Body of pancreas (tissue), 4 donors: ENCODE data around the gene CYB561A3. TPM values are rescaled to one million over a fixed set of nuclear protein-coding genes. Genes with fewer than 3 reads are reported as not detected.
A peak's percentile ranks its signal among the peaks of the same experiment; 100 is the strongest.

ENCODE experiments used
- ATAC-seq: fragments of 150-250 bp; one replicate; pipeline ENCODE4 v1.9.1; 2016
- DNase-seq, 4 donors: peaks; one replicate each; pipeline ENCODE4 v3.0.0-alpha.2; 2019
- H3K27ac ChIP-seq, 4 donors: fragments of 200-600 bp; sonication (generic); 1 replicate in 3 of 4; 2 replicates in 1 of 4; pipeline versions ENCODE4 v1.5.1 to v1.6.1; 2016 to 2019; ENCODE audit warnings: mild to moderate bottlenecking in 1 of 4, mixed read lengths in 1 of 4, moderate library complexity in 1 of 4
- H3K27me3 ChIP-seq, 2 donors: fragments of 200-600 bp; sonication (generic); one replicate each; pipeline ENCODE4 v1.6.0; 2016; ENCODE audit warnings: mild to moderate bottlenecking in 1 of 2
- H3K36me3 ChIP-seq, 2 donors: fragments of 200-600 bp; sonication (generic); replicated peaks in 1 of 2; 2 replicates each; pipeline ENCODE4 v1.5.1; 2016; ENCODE audit warnings: low read depth in 2 of 2; ENCODE audit not compliant: insufficient read depth in 1 of 2
- H3K4me1 ChIP-seq: fragments of 200-600 bp; sonication (generic); one replicate; pipeline ENCODE4 v1.6.0; 2016
- H3K4me3 ChIP-seq, 2 donors: fragments of 200-600 bp; sonication (generic); 1 replicate in 1 of 2; 2 replicates in 1 of 2; pipeline ENCODE4 v1.5.1; 2016 to 2019
- H3K9me3 ChIP-seq, 3 donors: fragments of 200-600 bp; sonication (generic); 1 replicate in 2 of 3; 2 replicates in 1 of 3; pipeline ENCODE4 v1.5.1; 2016
- POLR2A ChIP-seq, 3 donors: fragments of 450-650 bp; IDR thresholded peaks; one replicate each; pipeline ENCODE4 v1.6.1; 2016; ENCODE audit warnings: antibody characterized with exemption in 3 of 3, mild to moderate bottlenecking in 2 of 3
- WGBS, 2 donors: methylation state at CpG; one replicate each; pipeline ENCODE4 v1.1.5; 2017; 5-methylcytosine and 5-hydroxymethylcytosine counted together
- intact Hi-C: fragments of 100-400 bp; cut with DNase I; formaldehyde crosslinking; loops from one replicate; pipeline ENCODE4 v1.15.1; 2023
- total RNA-seq, 2 donors: library from RNA; depleted of rRNA; stranded (reverse); fragments of >200 nt; gene quantifications; one replicate each; pipeline ENCODE4 v1.1.0, GENCODE V29; 2016
- TF ChIP-seq, protein P1 (sequence below), 7 experiments: fragments of 450-650 bp in 4 of 7; fragments of 200-600 bp in 3 of 7; sonication (generic) in 3 of 7; IDR thresholded peaks; one replicate each; pipeline ENCODE4 v1.5.1; 2016 to 2019; ENCODE audit warnings: antibody characterized with exemption in 7 of 7

Gene CYB561A3
- total RNA-seq, 2 donors from 2014 or later = 26.5 to 31.3 TPM

DNA sequence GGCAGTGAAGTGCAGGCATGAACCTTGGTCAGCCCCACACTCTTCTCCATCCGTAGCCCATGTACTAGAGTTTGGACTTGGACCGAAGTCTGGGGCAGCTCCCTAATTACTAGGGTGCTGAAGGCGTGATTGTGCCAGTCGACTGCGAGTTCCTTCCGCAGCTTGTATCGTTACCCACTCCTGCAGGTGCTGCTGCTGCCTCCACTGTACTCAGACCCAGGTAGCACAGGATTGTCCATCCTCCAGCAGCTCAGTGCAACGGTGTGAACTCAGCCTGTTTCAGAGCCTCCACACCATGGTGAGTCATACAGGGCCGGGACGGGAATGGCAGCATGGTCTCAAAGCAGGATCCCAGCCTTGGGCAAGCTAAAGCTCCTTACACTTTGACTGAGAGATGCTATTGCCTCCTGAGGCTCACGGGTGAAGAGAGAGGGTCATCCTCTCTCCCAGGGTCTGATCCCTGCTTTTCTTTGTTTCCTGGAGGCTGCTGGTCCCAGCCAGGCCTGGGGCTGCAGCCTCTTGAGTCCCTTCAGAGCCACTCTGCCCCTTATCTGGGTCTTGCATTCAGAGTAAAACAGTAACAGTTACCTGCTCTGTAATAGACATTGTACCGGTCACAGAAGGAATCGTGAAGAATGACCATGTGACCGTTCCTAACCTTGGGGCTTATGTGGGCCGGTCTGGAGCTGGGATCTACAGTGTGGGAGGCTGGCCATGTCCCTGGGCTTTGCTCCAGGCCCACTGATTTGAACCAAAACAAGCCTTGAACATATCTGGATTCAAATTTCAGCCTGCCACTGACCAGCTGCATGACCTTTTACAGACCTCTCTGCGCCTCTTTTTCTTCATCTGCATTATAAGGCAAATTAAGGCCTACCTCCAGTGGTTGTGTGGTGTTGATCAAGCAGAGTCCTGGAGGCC lies 27.0 kb downstream of the CYB561A3 start:
- Histone ChIP-seq H3K9me3 (no peaks in the 10 kb centered on the region), H3K27me3 (no peaks in the 10 kb centered on the region), H3K4me1 (peaks cover 50% of the 10 kb centered on the region), H3K36me3 (peaks cover 0 to 5% of the 10 kb centered on the region in 2 donors), H3K4me3 (no peak overlapping the region), H3K27ac (peak overlapping the region; percentile 44 to 89 (median 77))
- WGBS, 2 donors = 61 to 67% methylated on average over 13 to 16 of the region's 16 CpGs
- ATAC-seq (no peak), DNase-seq (peak in 3 of 4 donors; percentile 55 to 70 (median 56))
- TF ChIP-seq, protein P1, sequence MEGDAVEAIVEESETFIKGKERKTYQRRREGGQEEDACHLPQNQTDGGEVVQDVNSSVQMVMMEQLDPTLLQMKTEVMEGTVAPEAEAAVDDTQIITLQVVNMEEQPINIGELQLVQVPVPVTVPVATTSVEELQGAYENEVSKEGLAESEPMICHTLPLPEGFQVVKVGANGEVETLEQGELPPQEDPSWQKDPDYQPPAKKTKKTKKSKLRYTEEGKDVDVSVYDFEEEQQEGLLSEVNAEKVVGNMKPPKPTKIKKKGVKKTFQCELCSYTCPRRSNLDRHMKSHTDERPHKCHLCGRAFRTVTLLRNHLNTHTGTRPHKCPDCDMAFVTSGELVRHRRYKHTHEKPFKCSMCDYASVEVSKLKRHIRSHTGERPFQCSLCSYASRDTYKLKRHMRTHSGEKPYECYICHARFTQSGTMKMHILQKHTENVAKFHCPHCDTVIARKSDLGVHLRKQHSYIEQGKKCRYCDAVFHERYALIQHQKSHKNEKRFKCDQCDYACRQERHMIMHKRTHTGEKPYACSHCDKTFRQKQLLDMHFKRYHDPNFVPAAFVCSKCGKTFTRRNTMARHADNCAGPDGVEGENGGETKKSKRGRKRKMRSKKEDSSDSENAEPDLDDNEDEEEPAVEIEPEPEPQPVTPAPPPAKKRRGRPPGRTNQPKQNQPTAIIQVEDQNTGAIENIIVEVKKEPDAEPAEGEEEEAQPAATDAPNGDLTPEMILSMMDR (IDR thresholded peaks at IDR 0.05) = no peak
- no peak for TF ChIP-seq POLR2A (IDR thresholded peaks at IDR 0.05)
- intact Hi-C loops = no loop called here

DNA sequence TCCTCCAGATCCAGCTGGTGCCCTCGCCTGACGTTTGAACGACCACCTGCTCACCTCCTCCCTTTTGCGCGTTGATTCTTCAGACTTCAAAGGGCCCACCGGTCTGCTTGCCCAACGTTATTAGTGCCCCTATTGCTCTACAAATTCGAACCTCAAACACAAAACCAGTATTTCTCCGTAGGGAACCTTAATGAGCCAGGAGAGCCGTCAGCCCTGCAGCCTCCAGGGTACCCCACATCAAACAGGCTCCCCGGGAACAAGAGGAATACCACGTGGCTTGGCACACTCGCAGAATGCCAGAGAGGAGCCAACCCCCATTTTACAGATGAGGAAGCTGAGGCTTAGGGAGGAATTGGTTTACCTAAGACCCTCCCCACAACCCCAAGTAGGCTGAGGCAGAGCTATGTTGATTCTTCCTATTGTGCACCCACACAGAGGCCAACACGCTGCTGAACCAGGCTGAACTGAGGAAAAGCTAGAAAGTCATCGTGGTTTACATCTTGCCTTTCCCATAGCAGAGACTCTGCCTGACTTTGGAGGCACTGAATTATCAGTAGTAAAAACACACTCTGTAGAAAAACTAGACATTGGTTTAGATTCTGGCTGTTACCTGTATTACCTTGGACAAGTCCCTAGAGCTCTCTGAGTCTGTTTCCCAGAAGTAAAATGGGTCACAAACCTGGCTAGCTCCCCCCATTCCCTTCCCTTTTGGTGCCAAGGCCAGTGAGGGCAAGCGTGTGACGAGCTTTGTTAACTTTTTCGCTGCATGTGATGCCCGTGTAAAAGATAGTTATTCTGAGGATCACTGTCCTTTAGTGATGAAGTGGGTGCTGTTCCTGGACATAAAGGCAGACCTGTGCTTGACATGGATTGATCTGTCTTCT lies 27.9 kb downstream of the CYB561A3 start:
- DNase-seq (no peak), ATAC-seq (no peak)
- peak overlapping the region; percentile 91 to 97 for H3K4me3 ChIP-seq
- no peaks in the 10 kb centered on the region for H3K27me3 ChIP-seq
- 20 to 26% methylated on average over 16 to 19 of the region's 19 CpGs for WGBS, 2 donors
- peaks cover 0 to 8% of the 10 kb centered on the region in 2 donors for H3K36me3 ChIP-seq
- intact Hi-C loops = no loop called here
- TF ChIP-seq POLR2A (IDR thresholded peaks at IDR 0.05) = no peak
- TF ChIP-seq, protein P1 (IDR thresholded peaks at IDR 0.05) = no peak
- H3K27ac ChIP-seq = peak overlapping the region; percentile 89 to 90 (median 90)
- H3K9me3 ChIP-seq = no peaks in the 10 kb centered on the region
- H3K4me1 ChIP-seq = peaks cover 50% of the 10 kb centered on the region

DNA sequence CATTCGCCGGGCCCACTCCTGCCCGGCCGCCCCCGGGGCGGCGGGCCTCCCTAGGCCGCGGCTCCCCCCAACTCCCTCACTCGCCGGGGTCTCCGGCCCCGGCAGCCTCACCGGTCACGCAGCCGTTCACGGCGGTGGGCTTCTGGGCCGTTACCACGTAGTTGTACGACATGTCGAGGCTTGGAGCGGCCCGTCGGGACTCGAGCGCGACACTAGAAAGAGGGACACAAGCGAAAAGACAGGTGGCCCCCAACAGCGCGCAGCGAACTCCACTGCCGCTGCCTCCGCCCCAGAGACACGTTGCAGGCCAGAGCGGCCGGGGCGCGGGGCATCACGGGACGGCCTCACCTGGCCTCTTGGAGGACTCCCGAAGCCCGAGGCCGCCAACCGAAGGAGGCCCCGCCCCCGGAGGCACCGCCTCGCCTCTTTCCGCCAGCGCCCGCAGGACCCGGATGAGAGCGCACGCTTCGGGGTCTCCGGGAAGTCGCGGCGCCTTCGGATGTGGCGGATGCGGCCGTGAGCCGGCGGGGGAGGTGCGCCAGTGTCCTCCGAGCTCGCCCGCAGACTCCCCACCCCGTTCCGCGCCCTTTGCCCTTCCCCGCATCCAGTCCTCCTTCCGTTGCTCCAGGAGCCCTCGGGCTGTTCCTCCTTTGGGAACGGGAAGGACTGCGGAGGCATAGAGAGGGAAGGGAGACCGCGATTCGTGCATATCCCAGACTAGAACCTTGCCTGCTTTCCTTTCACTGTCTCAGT lies 28.7 kb downstream of the CYB561A3 start, which contains the start of the genes DDB1 and TKFC:
TSS of gene DDB1 (minus strand) at position 309 of the 753 bp plus-strand sequence. CDS start at position 172, 137 bp downstream.
TSS of gene TKFC (plus strand) at position 432 of the 753 bp plus-strand sequence. CDS start 1,501 bp downstream, outside the sequence.
- peak; percentile 94 to 97 (median 96) for DNase-seq
- TF ChIP-seq POLR2A (IDR thresholded peaks at IDR 0.05) = peak; percentile 73 to 92 (median 85)
- TF ChIP-seq, protein P1 (IDR thresholded peaks at IDR 0.05) = peak in 1 of 7 experiments; percentile 27
- 0% methylated on average over 32 to 79 of the region's 81 CpGs for WGBS, 2 donors
- Histone ChIP-seq H3K4me1 (peaks cover 50% of the 10 kb centered on the region), H3K9me3 (no peaks in the 10 kb centered on the region), H3K27ac (peak within 1 kb of the TSS; percentile 89 to 90 (median 90)), H3K4me3 (peak within 1 kb of the TSS; percentile 91 to 97), H3K27me3 (no peaks in the 10 kb centered on the region), H3K36me3 (peaks cover 0 to 8% of the 10 kb centered on the region in 2 donors)
- intact Hi-C loops = no loop called here
- peak; percentile 95 for ATAC-seq

DNA sequence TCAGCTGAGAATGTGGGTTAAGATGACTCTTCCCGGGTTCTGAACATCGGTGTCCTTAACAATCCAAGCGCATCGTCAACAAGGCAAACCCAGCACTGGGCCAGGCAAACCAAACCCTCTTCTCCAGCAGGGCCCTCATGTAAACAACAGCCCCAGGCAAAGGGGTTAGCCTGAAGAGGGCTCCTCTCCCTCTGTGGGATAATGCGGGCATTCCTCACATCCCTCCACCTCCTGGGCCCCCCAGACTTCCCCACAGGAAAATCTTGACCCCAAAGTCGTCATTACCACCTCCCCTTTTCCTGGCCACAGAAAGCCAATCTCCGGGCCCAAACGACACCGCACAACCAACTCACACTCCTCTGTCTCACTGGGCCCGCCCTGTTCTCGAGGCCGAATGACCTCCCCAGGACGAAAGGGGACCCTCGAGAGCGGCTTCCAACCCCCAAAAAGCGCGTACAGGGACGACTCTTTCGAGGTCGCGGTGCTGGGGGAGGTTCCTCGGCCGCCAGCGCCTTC lies 29.3 kb downstream of the CYB561A3 start:
- intact Hi-C loops = no loop called here
- H3K9me3 ChIP-seq = no peaks in the 10 kb centered on the region
- peak overlapping the region; percentile 91 to 97 for H3K4me3 ChIP-seq
- DNase-seq (no peak), ATAC-seq (no peak)
- H3K4me1 ChIP-seq = peaks cover 55% of the 10 kb centered on the region
- no peak for TF ChIP-seq POLR2A (IDR thresholded peaks at IDR 0.05)
- TF ChIP-seq, protein P1 (IDR thresholded peaks at IDR 0.05) = no peak
- WGBS, 2 donors = 0 to 1% methylated on average over 9 to 17 of the region's 24 CpGs
- peaks cover 0 to 8% of the 10 kb centered on the region in 2 donors for H3K36me3 ChIP-seq
- no peaks in the 10 kb centered on the region for H3K27me3 ChIP-seq
- H3K27ac ChIP-seq = peak overlapping the region in 3 of 4 donors; percentile 89 to 90 (median 89)
